GM18502 (cell line): ENCODE data around the gene PRKN.

Experiments
- ATAC-seq: cut with Tn5 transposase; IDR thresholded peaks from one replicate; pipeline ENCODE4 v1.9.1; 2021; ENCODE audit warnings: mild to moderate bottlenecking; ENCODE audit not compliant: unreplicated experiment, poor library complexity

Gene PRKN

GRCh38 chr6:162727322-162728182 is at the start of gene PRKN, which contains the start of gene PACRG:
Gene PRKN, minus strand, starts transcription at chr6:162727766.
Gene PACRG, plus strand, starts transcription at chr6:162727974.
- peak; percentile 97 for ATAC-seq

DNA sequence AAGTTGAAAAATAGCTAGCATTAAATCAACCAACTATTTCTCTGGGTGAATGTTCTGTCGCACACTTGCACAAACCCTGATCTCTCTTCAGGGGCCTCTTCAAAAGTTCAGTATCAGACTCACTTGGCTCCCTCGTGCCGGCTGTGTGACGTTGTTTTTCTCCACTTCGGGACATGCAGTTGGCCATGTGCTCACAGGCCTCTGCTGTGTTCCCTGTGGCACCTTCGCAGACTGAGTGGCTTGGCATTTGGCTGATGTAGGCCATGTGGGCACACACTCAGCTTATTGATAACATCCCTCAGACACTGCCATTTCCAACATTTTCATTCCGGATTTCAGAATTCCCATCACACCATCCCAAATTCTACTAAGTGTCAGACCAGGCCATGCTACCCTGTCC is 49.5 kb upstream of the PRKN start:
- ATAC-seq: no peak

GRCh38 chr6:162773996-162774395 is 46.4 kb upstream of the PRKN start:
- ATAC-seq: no peak

DNA sequence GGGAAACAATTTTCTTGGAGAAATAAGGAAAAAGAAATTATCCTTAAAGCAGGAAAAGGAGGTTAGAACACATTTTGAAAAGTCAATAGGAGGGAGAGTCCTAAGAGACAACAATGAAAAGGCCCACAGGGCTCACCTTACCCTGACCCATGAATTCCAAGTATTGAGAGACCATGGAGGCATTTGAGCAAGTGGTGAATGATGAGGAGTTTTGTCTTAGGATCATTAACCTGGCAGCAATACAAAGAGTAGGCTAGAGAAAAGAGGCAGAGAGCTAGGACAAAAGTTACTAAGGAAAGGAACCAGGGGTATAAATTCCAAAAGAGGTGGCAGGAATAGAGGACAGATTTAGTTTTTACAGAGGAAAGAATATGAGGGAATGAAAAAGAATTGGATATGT is 44.9 kb upstream of the PRKN start:
- no peak for ATAC-seq

GRCh38 chr6:162770955-162771354 is 43.4 kb upstream of the PRKN start:
- no peak for ATAC-seq

DNA sequence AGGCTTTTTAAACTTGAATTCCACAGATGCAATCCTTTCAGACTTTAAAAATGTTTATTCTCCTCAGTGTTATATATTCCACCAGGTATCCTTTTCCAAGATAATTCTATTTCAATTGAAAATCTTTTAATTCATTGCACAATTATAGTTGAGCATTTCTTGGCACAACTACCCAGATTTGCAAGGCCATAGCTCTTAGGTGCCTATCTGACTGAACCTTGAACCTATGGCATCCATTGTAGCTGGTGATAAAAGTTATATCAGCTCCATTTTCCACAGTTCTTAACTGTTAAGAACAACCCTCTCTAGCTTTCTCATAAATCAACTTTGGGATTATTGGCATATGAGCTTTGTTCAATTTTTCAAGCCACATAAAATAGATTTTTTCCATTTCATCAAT is 42.6 kb upstream of the PRKN start:
- no peak for ATAC-seq

DNA sequence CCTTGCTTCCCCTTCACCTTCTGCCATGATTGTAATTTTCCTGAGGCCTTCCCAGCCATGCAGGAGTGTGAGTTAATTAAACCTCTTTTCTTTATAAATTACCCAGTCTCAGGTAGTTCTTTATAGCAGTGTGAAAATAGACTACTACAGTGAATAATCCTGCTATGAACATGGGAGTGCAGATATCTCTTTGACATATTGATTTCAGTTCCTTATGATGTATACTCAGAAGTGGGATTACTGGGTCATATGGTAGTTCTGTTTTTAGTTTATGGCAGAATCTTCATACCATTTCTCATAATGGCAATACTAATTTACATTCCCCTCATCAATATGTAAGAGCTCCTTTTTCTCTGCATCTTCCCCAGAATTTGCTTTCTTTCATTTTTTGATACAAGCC is 26.2 kb upstream of the PRKN start:
- no peak for ATAC-seq

GRCh38 chr6:162751211-162751859 is 23.8 kb upstream of the PRKN start:
- ATAC-seq: no peak

- no peak for ATAC-seq
These were observed 23.2 kb upstream of the PRKN start for GRCh38 chr6:162750776-162751175.

GRCh38 chr6:162736961-162737360 is 9.4 kb upstream of the PRKN start:
- ATAC-seq: no peak

DNA sequence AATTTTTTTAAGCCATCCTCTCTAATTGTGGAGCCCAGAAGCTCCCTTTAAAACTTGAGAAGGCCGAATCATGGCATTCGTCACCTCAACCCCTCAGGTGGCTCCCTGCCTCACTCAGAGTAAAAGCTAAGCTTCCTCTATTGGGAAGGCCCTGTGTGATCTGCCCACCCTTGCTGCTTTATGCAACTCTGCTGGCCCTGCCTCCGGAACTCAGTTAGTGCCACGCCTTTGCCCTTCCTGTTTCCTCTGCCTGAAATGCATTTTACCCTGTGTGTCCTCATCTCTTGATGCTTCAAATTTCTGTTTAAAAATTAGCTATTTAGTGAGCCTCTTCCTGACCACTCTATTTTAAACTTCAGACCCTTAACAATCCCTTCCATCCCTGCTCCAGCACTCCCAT is 5.9 kb upstream of the PRKN start:
- ATAC-seq: no peak

- ATAC-seq: no peak
These were observed 2.9 kb upstream of the PRKN start for GRCh38 chr6:162730502-162730901.

DNA sequence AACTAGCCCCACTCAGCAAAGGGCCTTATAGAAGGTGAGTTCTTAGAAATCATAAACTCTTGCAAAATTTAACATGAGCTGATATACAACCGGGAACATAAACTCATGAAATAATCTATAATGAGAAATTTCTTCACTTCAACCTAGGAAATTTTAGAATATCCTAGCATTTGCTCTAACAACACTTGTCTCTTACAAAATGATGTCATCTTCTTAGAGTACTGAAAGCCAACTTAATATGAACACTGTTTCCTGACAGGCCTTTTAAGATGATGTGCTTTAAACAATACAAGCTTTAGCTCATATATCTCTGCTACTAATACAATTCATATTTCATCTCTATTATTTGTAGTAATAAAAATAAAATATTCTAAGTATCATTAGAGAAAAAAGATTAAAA is 1.1 kb upstream of the PRKN start:
- ATAC-seq: no peak

- ATAC-seq: no peak
These were observed 631 bp upstream of the PRKN start for GRCh38 chr6:162728197-162728596.

GRCh38 chr6:162726947-162727321 is 632 bp downstream of the PRKN start:
- peak; percentile 9 for ATAC-seq

DNA sequence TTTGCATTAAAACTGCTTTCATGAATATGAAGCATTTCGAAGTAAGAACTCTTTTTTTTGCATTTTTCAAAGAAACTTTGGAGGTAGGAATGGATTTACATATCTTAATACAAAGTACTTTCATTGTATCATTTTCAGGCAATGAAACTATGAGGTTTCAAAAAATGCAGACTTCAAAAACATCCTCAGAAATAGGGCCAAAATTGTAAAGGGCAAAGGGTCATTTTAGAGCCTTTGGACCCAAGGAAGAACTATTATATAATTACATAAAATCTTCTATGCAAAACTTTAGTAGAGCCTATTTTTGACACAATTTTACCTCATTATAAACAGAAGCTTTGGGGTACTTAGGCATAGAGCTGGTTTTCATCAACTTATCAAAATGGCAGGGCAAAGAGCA is 4.9 kb downstream of the PRKN start:
- ATAC-seq: no peak

DNA sequence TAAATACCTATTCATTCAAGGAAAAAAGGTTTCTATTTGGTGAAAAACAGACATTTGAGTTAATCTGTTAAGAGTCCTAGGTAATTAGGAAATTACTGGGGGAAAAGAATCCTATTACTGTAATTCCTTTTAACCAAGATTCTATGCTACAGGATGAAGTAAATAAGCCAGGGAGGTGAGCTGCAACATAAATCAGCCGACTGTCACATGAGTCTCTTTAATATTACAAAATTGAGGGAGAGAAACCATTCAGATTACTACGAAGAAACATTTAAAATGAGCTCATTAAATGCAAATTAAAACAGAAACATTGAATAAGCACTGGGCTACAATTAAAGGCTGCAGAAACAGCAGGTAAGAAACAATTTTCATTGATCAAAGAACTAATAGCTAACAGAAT is 5.3 kb downstream of the PRKN start:
- no peak for ATAC-seq

DNA sequence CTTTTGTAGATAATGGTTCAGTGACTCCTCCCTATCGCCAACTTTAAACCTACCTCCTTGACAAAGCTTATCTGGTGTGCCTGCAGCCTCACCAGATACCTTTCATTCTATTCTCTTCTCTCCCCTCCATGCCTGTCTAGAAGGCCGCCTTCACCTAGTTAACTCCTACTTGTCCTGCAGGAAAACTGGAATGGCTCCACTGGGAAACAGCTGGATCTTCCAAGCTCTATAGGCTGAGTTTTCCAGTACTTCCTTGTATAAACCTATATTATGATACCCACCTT is 6.2 kb downstream of the PRKN start:
- ATAC-seq: no peak

- ATAC-seq: no peak
These were observed 8.0 kb downstream of the PRKN start for GRCh38 chr6:162719528-162719927.

DNA sequence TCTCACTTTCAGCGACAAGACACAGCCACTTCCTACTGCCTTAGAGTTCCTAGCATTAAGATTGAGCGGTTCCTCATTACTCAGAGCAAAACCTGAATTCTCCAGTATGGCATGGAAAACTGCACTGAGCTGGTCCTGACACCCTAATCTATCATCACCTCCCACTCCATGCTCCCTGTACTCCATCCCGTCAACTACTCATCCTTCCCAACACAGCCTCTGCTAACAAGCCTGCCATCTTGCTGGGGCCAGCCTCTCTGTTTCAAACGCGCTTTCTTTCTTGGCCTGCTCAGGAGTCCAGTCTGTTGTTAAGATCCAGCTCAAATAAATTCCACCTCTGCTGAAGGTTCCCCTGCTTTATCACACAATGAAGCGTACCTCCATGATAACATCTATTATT is 12.0 kb downstream of the PRKN start:
- ATAC-seq: no peak

DNA sequence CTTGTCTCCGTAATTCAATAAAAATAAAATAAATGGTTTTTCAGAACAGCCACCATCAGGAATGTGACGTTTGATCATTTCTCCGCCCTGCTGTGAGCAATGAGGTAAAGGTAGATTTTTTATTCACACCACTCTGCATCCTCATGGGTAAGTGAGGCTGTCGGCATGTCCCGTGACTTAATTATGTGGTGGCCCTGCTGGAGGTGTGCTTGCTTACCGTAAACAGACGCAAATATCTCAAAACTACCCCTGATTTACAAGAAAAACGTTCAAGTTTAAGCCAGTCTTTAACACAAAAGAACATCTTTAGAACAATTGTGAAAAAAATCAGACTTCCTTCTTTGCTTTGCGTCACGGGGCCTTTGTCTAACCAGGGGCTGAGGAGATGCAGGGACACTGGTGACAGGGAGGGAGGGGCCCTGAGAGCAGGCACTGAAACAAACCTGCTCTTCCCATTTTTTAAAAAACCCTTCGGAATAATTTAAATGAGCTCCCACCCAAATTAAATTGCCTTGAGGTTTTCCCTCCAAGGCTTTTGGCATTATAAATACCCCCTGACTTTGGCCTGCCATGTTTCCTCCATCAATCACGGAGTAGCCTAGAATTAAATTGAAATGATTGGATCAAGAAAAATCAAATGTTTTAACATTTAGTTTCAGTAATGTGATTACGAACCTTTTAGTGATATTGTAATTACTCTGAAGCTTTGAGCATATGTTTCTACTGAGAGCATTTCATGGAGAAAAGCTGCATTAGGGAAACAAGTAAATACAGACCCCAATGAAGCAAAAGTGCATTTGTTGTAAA is 13.4 kb downstream of the PRKN start:
- ATAC-seq: no peak
